BLaER1 treated with 17β-estradiol and CSF1 and Interleukin-3, amounts not matched to agents 10 nM and 100 nM (cell line): Measurements from ENCODE around the gene RABGAP1L.
"Not testable (repeated sequence)": the region's sequence is repeated elsewhere in the genome, so short reads cannot be mapped to it uniquely, and the experiment has no call there.

Source experiments
- H3K27ac ChIP-seq, 11 experiments: shearing (Covaris generic); formaldehyde crosslinking; 2 replicates each; pipeline ENCODE4 v1.8.1; 2022
- H3K27me3 ChIP-seq, 11 experiments: shearing (Covaris generic); formaldehyde crosslinking; 2 replicates each; pipeline ENCODE4 v1.8.1; 2022
- H3K36me3 ChIP-seq, 11 experiments: shearing (Covaris generic); formaldehyde crosslinking; 2 replicates each; pipeline ENCODE4 v1.8.1; 2022
- H3K4me1 ChIP-seq, 10 experiments: shearing (Covaris generic); formaldehyde crosslinking; 2 replicates each; pipeline ENCODE4 v1.8.1; 2022
- H3K4me2 ChIP-seq, 11 experiments: shearing (Covaris generic); formaldehyde crosslinking; 2 replicates each; pipeline ENCODE4 v1.8.1; 2022
- H3K4me3 ChIP-seq, 10 experiments: shearing (Covaris generic); formaldehyde crosslinking; 2 replicates each; pipeline ENCODE4 v1.8.1; 2022
- H3K9ac ChIP-seq, 11 experiments: shearing (Covaris generic); formaldehyde crosslinking; 2 replicates each; pipeline ENCODE4 v1.8.1; 2022
- H3K9me3 ChIP-seq, 11 experiments: shearing (Covaris generic); formaldehyde crosslinking; replicated peaks in 1 of 11; 2 replicates each; pipeline ENCODE4 v1.8.1; 2022
- H4K20me1 ChIP-seq, 11 experiments: shearing (Covaris generic); formaldehyde crosslinking; 2 replicates each; pipeline ENCODE4 v1.8.1; 2022
- Cebpa-rat ChIP-seq, 11 experiments: shearing (Covaris generic); IDR thresholded peaks; 2 replicates each; pipeline ENCODE4 v1.8.1; 2022

The RABGAP1L gene

DNA sequence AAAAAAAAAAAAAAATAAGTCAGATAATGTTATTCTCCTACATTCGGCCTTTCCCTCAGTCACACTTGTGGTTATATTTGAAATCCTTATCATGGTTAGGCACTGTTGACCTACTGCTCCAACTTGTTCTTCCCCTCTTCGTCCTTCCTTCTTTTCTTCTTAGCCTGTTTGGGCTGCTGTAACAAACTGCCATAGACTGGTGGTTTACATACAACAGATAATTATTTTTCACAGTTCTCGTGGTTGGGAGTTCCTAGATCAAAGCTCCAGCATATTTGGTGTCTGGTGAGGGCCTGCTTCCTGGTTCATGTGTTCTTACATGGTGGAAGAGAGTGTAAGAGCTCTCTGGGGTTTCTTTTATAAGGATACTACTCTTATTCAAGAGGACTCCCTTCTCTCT lies 73.4 kb downstream of the RABGAP1L start:
- H3K4me1 ChIP-seq: no peaks in the 10 kb centered on the region
- H4K20me1 ChIP-seq: no peaks in the 10 kb centered on the region
- peaks cover 8 to 41% (median 17%) of the 10 kb centered on the region in 11 experiments; a peak in 20 of 22 replicates for H3K36me3 ChIP-seq
- no peaks in the 10 kb centered on the region for H3K27me3 ChIP-seq
- H3K4me2 ChIP-seq: no peak overlapping the region
- no peak for TF ChIP-seq Cebpa-rat (IDR thresholded peaks at IDR 0.05)
- H3K27ac ChIP-seq: no peak overlapping the region
- H3K4me3 ChIP-seq: no peak overlapping the region
- peaks cover 0 to 17% (median 6%) of the 10 kb centered on the region in 11 experiments; a peak in 14 of 22 replicates for H3K9me3 ChIP-seq
- H3K9ac ChIP-seq: no peak overlapping the region

- H4K20me1 ChIP-seq, H3K27me3 ChIP-seq, H3K4me1 ChIP-seq, H3K4me2 ChIP-seq, H3K27ac ChIP-seq, H3K4me3 ChIP-seq, H3K9me3 ChIP-seq, H3K9ac ChIP-seq: not testable (repeated sequence)
- peaks cover 1 to 37% (median 7%) of the 10 kb centered on the region in 11 experiments; a peak in 19 of 22 replicates for H3K36me3 ChIP-seq
These were observed 79.7 kb downstream of the RABGAP1L start for GRCh38 chr1:174238845-174239501.

GRCh38 chr1:174239541-174239940 lies 80.2 kb downstream of the RABGAP1L start:
- H3K9ac ChIP-seq: no peak overlapping the region
- peaks cover 7 to 43% (median 13%) of the 10 kb centered on the region in 11 experiments; a peak in 19 of 22 replicates for H3K36me3 ChIP-seq
- H3K9me3 ChIP-seq: no peaks in the 10 kb centered on the region
- TF ChIP-seq Cebpa-rat (IDR thresholded peaks at IDR 0.05): no peak
- no peaks in the 10 kb centered on the region for H3K27me3 ChIP-seq
- no peak overlapping the region for H3K4me3 ChIP-seq
- no peak overlapping the region for H3K4me2 ChIP-seq
- no peaks in the 10 kb centered on the region for H3K4me1 ChIP-seq
- no peaks in the 10 kb centered on the region for H4K20me1 ChIP-seq
- H3K27ac ChIP-seq: no peak overlapping the region

DNA sequence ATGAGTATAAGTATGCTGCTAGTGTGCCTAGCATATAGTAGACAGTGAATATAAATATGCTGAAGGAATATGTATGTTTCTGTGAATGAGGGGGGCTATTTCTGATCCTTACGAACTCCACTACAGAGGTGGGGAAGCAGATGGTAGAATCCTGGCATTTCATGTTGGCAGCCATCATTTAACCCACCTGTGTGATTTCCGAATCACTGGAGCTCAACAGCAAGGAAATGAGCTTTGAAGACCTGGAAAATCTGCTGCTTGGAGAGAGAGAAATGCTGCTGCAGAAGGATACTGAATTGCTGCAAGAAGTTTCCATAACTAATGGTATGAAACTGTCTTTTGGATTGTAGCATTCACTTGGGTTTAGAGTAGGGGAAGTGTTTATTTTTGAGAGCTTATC lies 83.5 kb downstream of the RABGAP1L start:
- Histone ChIP-seq H3K9ac (no peak overlapping the region), H3K4me3 (no peak overlapping the region)

GRCh38 chr1:174243451-174244000 lies 84.2 kb downstream of the RABGAP1L start:
- Histone ChIP-seq H3K27ac (no peak overlapping the region), H3K27me3 (no peaks in the 10 kb centered on the region), H3K9me3 (no peaks in the 10 kb centered on the region), H3K4me1 (no peaks in the 10 kb centered on the region), H3K9ac (no peak overlapping the region), H4K20me1 (no peaks in the 10 kb centered on the region), H3K4me2 (no peak overlapping the region), H3K36me3 (peaks cover 11 to 75% (median 19%) of the 10 kb centered on the region in 11 experiments; a peak in 20 of 22 replicates), H3K4me3 (no peak overlapping the region)
- TF ChIP-seq Cebpa-rat (IDR thresholded peaks at IDR 0.05): no peak

More for the DNA sequence above, 83.5 kb downstream of the RABGAP1L start:
- Histone ChIP-seq H3K27me3 (no peaks in the 10 kb centered on the region), H3K27ac (no peak overlapping the region), H3K4me2 (no peak overlapping the region), H3K36me3 (peaks cover 11 to 75% (median 19%) of the 10 kb centered on the region in 11 experiments; a peak in 20 of 22 replicates), H3K4me1 (no peaks in the 10 kb centered on the region), H4K20me1 (no peaks in the 10 kb centered on the region), H3K9me3 (no peaks in the 10 kb centered on the region)
- no peak for TF ChIP-seq Cebpa-rat (IDR thresholded peaks at IDR 0.05)

DNA sequence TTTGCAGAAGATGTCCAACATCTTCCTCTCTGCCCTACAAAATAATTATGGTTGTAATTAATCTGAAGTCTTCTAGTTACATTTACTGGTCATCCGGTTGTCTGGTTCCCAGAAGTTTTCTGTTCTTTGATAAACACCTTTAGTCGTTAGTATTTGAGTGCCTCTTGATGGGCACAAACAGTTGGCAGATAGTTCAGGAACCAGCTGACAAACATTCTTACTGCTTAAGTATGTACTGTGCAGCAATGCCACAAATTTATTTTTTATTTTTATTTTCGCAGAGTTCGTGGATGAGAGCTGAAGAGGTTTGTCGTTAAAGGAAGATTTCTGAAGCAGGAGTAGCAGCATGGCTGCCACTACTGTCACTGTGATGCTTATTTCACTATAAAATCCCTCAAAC lies 84.7 kb downstream of the RABGAP1L start:
- no peaks in the 10 kb centered on the region for H3K4me1 ChIP-seq
- H3K9me3 ChIP-seq: no peaks in the 10 kb centered on the region
- no peak overlapping the region for H3K9ac ChIP-seq
- H3K36me3 ChIP-seq: peaks cover 11 to 75% (median 19%) of the 10 kb centered on the region in 11 experiments; a peak in 20 of 22 replicates
- H3K27me3 ChIP-seq: no peaks in the 10 kb centered on the region
- no peaks in the 10 kb centered on the region for H4K20me1 ChIP-seq
- no peak overlapping the region for H3K4me2 ChIP-seq
- H3K27ac ChIP-seq: no peak overlapping the region
- no peak for TF ChIP-seq Cebpa-rat (IDR thresholded peaks at IDR 0.05)
- H3K4me3 ChIP-seq: no peak overlapping the region

DNA sequence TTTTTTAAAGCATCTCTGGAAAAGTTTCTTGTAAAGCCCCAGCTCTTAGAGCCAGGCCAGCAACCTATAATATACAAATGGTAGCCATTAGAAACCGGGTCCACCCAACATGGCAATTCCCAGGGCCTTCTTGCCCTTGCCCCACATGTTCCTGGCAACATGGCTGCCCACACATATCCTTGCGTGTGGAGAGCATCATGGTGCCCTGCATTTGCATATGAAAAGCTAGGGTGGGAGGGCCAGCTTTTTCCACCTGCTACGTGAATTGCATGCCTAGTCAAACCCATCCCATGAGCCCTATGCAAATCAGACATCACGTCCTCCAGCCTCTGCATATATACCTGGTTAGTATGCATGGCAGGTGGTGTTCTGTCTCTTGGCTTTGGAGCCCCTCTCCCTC lies 88.2 kb downstream of the RABGAP1L start:
- no peaks in the 10 kb centered on the region for H3K4me1 ChIP-seq
- H3K9ac ChIP-seq: no peak overlapping the region
- peaks cover 7 to 61% (median 19%) of the 10 kb centered on the region in 11 experiments; a peak in 20 of 22 replicates for H3K36me3 ChIP-seq
- no peak overlapping the region for H3K4me3 ChIP-seq
- H4K20me1 ChIP-seq: no peaks in the 10 kb centered on the region
- H3K27me3 ChIP-seq: no peaks in the 10 kb centered on the region
- H3K27ac ChIP-seq: no peak overlapping the region
- no peak overlapping the region for H3K4me2 ChIP-seq
- no peaks in the 10 kb centered on the region for H3K9me3 ChIP-seq
- no peak for TF ChIP-seq Cebpa-rat (IDR thresholded peaks at IDR 0.05)

DNA sequence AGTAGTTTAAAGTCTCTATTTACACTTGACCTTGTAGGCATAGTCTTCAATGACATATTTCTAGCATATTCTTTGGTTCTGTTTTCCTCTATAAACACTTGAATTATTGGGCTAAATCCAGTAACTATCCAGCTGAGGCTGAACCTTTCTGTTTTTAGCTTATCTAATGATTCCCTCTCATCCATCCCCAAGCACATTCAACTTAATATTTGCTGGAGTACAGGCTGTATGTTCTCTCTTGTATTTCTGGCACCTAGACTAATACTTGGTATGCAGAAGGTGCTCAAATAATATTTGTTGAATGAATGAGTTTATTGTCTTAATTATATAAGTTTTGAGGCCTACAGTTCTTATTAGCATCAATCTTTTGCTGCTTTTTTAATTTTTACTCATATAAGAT lies 88.7 kb downstream of the RABGAP1L start:
- no peaks in the 10 kb centered on the region for H3K9me3 ChIP-seq
- no peak overlapping the region for H3K9ac ChIP-seq
- no peak overlapping the region for H3K4me2 ChIP-seq
- H3K4me1 ChIP-seq: no peaks in the 10 kb centered on the region
- no peak overlapping the region for H3K4me3 ChIP-seq
- H3K36me3 ChIP-seq: peaks cover 7 to 57% (median 18%) of the 10 kb centered on the region in 11 experiments; a peak in 19 of 22 replicates
- no peaks in the 10 kb centered on the region for H4K20me1 ChIP-seq
- no peaks in the 10 kb centered on the region for H3K27me3 ChIP-seq
- TF ChIP-seq Cebpa-rat (IDR thresholded peaks at IDR 0.05): no peak
- H3K27ac ChIP-seq: no peak overlapping the region

- not testable (repeated sequence) for H3K27me3 ChIP-seq, H3K4me1 ChIP-seq, H3K9me3 ChIP-seq, H4K20me1 ChIP-seq, H3K27ac ChIP-seq, H3K4me3 ChIP-seq, H3K4me2 ChIP-seq, H3K9ac ChIP-seq
- H3K36me3 ChIP-seq: peaks cover 0 to 28% (median 0%) of the 10 kb centered on the region in 11 experiments; a peak in 3 of 22 replicates
These were observed 97.1 kb downstream of the RABGAP1L start for GRCh38 chr1:174256386-174256785.

DNA sequence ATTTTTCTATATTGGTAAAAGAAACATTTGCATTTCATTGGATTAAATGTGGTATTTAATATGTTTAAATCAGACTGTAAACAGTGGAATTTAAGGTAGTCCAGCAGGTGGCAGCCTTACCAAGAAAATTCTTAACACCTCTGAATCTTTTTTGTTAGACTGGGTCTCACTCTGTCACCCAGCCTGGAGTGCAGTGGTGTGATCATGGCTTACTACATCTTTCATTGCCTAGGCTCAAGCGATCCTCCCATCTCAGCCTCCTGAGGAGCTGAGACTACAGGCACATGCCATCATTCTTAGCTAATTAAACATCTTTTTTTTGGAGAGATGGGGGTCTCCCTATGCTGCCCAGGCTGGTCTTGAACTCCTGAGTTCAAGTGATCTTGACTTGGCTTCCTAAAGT lies 98.8 kb downstream of the RABGAP1L start:
- Histone ChIP-seq H3K27ac (no peak overlapping the region), H3K9me3 (no peaks in the 10 kb centered on the region), H3K36me3 (peaks cover 0 to 16% (median 0%) of the 10 kb centered on the region in 11 experiments; a peak in 3 of 22 replicates), H4K20me1 (no peaks in the 10 kb centered on the region; a peak in 1 of 22 replicates), H3K9ac (no peak overlapping the region), H3K4me2 (no peak overlapping the region), H3K4me1 (peaks cover 0 to 6% (median 4%) of the 10 kb centered on the region in 10 experiments; a peak in 12 of 20 replicates), H3K27me3 (no peaks in the 10 kb centered on the region), H3K4me3 (no peak overlapping the region)
- TF ChIP-seq Cebpa-rat (IDR thresholded peaks at IDR 0.05): no peak
